ENCODE measurements around the gene ELOVL2.

Gene ELOVL2

DNA sequence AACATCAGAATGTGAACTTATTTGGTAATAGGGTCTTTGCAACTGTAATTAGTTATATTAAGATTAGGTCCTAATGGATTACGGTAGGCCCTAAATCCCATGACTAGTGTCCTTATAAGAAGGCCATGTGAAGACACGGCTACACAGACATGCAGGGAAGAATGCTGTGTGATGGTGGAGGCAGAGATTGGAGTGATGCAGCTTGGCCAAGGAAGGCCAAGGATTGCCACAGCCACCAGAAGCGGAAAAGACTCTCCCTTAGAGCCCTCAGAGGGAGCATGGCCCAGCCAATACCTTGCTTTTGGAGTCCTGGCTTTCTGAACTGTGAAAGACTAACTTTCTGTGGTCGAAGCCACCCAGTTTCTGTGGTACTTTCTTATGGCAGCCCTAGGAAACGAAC lies 39.9 kb upstream of the ELOVL2 start:
- no peak for FAIRE-seq
- no peak for DNase-seq (ENCODE audit: insufficient read length, low spot score)
- TF ChIP-seq, protein P1, sequence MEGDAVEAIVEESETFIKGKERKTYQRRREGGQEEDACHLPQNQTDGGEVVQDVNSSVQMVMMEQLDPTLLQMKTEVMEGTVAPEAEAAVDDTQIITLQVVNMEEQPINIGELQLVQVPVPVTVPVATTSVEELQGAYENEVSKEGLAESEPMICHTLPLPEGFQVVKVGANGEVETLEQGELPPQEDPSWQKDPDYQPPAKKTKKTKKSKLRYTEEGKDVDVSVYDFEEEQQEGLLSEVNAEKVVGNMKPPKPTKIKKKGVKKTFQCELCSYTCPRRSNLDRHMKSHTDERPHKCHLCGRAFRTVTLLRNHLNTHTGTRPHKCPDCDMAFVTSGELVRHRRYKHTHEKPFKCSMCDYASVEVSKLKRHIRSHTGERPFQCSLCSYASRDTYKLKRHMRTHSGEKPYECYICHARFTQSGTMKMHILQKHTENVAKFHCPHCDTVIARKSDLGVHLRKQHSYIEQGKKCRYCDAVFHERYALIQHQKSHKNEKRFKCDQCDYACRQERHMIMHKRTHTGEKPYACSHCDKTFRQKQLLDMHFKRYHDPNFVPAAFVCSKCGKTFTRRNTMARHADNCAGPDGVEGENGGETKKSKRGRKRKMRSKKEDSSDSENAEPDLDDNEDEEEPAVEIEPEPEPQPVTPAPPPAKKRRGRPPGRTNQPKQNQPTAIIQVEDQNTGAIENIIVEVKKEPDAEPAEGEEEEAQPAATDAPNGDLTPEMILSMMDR (IDR thresholded peaks at IDR 0.05; ENCODE audit: insufficient read depth, missing control alignments): no peak

DNA sequence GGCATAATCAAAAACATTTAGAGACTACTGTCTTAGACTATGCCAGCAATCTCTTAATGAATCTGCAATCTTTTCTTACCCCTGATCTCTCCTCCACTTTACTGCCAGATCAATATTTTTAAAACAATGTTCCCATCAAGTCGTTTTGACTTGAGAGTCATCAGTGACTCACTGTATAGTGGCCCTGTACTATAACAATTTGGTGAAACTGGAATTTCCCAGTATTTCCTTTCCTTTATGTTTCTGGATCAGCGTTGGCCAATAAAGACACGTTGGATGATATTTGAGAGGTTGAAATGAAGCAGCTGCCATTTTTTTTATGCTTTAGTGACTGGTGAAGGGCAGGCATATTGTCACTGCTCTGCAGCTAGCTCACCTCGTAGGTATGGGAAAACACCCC lies 39.4 kb upstream of the ELOVL2 start:
- DNase-seq (ENCODE audit: insufficient read length, low spot score) (no peak), FAIRE-seq (no peak)
- TF ChIP-seq, protein P1 (IDR thresholded peaks at IDR 0.05; ENCODE audit: insufficient read depth, missing control alignments): no peak

DNA sequence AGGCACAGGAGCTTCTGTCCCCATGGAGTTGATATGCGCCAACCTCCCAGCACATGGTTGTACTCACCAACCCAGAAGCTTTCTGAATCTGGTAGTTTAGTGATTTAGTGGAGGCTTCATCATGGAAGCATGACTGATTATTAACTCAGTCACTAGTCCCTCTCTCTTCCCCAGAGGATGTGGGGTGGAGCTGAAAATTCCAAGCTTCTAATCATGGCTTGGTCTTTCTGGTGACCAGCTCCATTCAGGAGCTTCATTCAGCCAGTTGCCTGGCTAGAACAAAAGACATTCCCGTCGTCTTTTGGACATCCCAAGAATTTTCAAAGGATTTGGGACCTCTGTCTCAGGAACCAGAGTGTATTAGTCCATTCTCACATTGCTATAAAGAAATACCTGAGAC lies 36.2 kb upstream of the ELOVL2 start:
- FAIRE-seq (no peak), DNase-seq (ENCODE audit: insufficient read length, low spot score) (no peak)
- TF ChIP-seq, protein P1 (IDR thresholded peaks at IDR 0.05; ENCODE audit: insufficient read depth, missing control alignments): no peak

DNA sequence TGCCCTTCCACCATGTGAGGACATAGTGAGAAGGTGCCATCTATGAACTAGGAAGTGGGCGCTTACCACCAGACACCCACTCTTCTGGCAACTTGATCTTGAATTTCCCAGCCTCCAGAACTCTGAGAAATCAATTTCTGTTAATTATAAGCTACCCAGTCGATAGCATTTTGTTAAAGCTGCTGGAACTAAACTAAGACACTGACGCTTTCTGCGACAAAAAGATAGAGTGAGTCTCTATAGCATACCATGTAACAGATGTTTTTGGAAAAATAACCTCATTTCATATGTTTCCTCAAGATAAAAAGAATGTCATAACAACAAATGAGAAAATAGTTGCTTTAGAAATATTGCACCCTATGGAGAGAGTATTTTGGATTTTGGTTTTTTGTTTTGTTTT lies 34.2 kb upstream of the ELOVL2 start:
- FAIRE-seq: no peak

DNA sequence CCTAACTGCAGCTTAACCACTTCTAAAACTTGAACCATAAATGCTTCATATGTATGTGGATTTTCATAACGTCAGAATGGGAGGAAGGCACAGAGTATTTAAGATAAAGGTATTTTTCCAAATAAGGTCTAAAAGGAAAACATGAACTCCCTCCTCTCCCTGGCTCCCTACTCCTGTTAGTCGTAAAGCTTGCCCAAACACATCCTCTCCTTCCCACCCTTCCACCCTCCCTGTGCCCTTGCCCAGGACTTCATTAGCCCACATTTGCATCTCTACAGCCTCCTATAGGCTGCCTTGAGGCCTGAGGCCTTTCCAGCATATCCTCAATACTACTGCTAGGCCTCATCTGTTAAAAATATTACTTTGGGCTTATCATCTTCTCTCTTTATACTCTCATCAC lies 32.4 kb upstream of the ELOVL2 start:
- TF ChIP-seq, protein P1 (IDR thresholded peaks at IDR 0.05; ENCODE audit: insufficient read depth, missing control alignments): no peak
- FAIRE-seq (no peak), DNase-seq (ENCODE audit: insufficient read length, low spot score) (no peak)

More for the DNA sequence above, 34.2 kb upstream of the ELOVL2 start:
- TF ChIP-seq, protein P1 (IDR thresholded peaks at IDR 0.05; ENCODE audit: insufficient read depth, missing control alignments): no peak
- no peak for DNase-seq (ENCODE audit: insufficient read length, low spot score)

DNA sequence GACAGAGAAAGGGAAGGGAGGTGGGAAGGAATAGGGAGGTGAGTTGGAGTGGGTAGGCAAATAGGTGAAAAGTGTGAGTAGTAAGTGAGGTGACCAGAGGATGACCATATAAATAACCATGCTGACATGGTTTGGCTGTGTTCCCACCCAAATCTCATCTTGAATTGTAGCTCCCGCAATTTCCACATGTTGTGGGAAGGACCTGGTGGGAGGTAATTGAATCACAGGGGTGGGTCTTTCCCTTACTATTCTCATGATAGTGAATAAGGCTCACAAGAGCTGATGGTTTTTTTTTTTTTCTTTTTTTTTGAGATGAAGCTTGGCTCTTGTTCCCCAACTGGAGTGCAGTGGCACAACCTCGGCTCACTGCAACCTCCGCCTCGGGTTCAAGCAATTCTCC lies 28.0 kb upstream of the ELOVL2 start:
- TF ChIP-seq, protein P1 (IDR thresholded peaks at IDR 0.05; ENCODE audit: insufficient read depth, missing control alignments): no peak
- FAIRE-seq (no peak), DNase-seq (ENCODE audit: insufficient read length, low spot score) (no peak)

DNA sequence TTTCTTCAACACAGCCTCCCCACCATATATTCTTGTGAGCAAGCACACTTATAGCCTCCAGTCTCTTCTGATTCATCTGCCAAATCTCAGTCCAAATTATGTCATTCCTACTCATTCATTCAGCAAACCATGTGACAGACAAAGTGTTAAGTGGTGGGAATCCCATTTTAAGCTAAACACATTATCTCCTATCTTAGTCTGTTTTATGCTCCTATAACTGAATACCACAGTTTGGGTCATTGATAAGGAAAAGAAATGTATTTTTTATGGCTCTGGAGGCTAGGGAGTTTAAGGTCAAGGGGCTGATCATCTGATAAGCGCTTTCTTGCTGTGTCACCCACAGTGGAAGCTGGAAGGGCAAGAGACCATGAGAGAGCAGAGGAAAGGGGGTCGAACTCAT lies 25.7 kb upstream of the ELOVL2 start:
- no peak for FAIRE-seq
- DNase-seq (ENCODE audit: insufficient read length, low spot score): no peak
- TF ChIP-seq, protein P1 (IDR thresholded peaks at IDR 0.05; ENCODE audit: insufficient read depth, missing control alignments): no peak
